KMS-11 (cell line): ENCODE measurements around the gene CRTC1.

ENCODE experiments used
- H2AFZ ChIP-seq: fragments of 200-600 bp; sonication (generic); 2 replicates; pipeline ENCODE4 v1.6.1; 2016; ENCODE audit warnings: antibody characterized with exemption, mixed run types, low read depth
- H3K27ac ChIP-seq: fragments of 200-600 bp; sonication (generic); 2 replicates; pipeline ENCODE4 v1.6.1; 2016; ENCODE audit warnings: mild to moderate bottlenecking, mixed run types
- H3K27me3 ChIP-seq: fragments of 200-600 bp; sonication (generic); 2 replicates; pipeline ENCODE4 v1.6.1; 2017; ENCODE audit warnings: mild to moderate bottlenecking, low read depth, mixed run types, moderate library complexity; ENCODE audit not compliant: insufficient read depth
- H3K36me3 ChIP-seq: fragments of 200-600 bp; sonication (generic); 2 replicates; pipeline ENCODE4 v1.6.1; 2017; ENCODE audit warnings: mild to moderate bottlenecking, mixed run types; ENCODE audit not compliant: insufficient read depth
- H3K4me1 ChIP-seq: fragments of 200-600 bp; sonication (generic); 2 replicates; pipeline ENCODE4 v1.6.1; 2016; ENCODE audit warnings: mild to moderate bottlenecking, low read depth, mixed run types; ENCODE audit not compliant: poor library complexity, severe bottlenecking
- H3K4me2 ChIP-seq: fragments of 200-600 bp; sonication (generic); 2 replicates; pipeline ENCODE4 v1.7.0; 2016; ENCODE audit warnings: mild to moderate bottlenecking, mixed run types
- H3K4me3 ChIP-seq: fragments of 200-600 bp; sonication (generic); IDR thresholded peaks from 2 replicates; pipeline ENCODE4 v1.6.1; 2017; ENCODE audit warnings: low read depth, low read length, mixed read lengths; ENCODE audit not compliant: insufficient read depth
- H3K79me2 ChIP-seq: fragments of 200-600 bp; sonication (generic); 2 replicates; pipeline ENCODE4 v1.6.1; 2016; ENCODE audit warnings: low read depth, mixed run types; ENCODE audit not compliant: insufficient read depth
- H3K9ac ChIP-seq: fragments of 200-600 bp; sonication (generic); 2 replicates; pipeline ENCODE4 v1.6.1; 2016; ENCODE audit warnings: mild to moderate bottlenecking, mixed run types
- H4K20me1 ChIP-seq: fragments of 200-600 bp; sonication (generic); 2 replicates; pipeline ENCODE4 v1.6.1; 2016; ENCODE audit warnings: mild to moderate bottlenecking, mixed run types; ENCODE audit not compliant: insufficient read depth
- CTCF ChIP-seq: fragments of 200-600 bp; sonication (generic); conservative IDR thresholded peaks from 2 replicates; pipeline ENCODE4 v1.6.1; 2017; ENCODE audit warnings: low read depth, mild to moderate bottlenecking, antibody characterized with exemption, low read length, moderate library complexity, mixed read lengths

Gene CRTC1

GRCh38 chr19:18743784-18744418, 60.4 kb downstream of the CRTC1 start:
- TF ChIP-seq CTCF = no peak
- H4K20me1 ChIP-seq = no peaks in the 10 kb centered on the region
- H3K4me1 ChIP-seq = no peaks in the 10 kb centered on the region
- no peaks in the 10 kb centered on the region for H3K36me3 ChIP-seq
- no peak overlapping the region for H3K4me2 ChIP-seq
- H3K27me3 ChIP-seq = no peaks in the 10 kb centered on the region
- no peak overlapping the region for H3K9ac ChIP-seq
- H3K79me2 ChIP-seq = no peaks in the 10 kb centered on the region
- no peak overlapping the region for H2AFZ ChIP-seq
- H3K27ac ChIP-seq = no peak overlapping the region
- H3K4me3 ChIP-seq = no peak overlapping the region

GRCh38 chr19:18745012-18745735, 61.7 kb downstream of the CRTC1 start:
- no peaks in the 10 kb centered on the region for H3K4me1 ChIP-seq
- no peaks in the 10 kb centered on the region for H3K79me2 ChIP-seq
- no peaks in the 10 kb centered on the region for H3K36me3 ChIP-seq
- no peak overlapping the region for H3K9ac ChIP-seq
- H3K27ac ChIP-seq = no peak overlapping the region
- H3K27me3 ChIP-seq = no peaks in the 10 kb centered on the region
- H3K4me2 ChIP-seq = no peak overlapping the region
- no peak for TF ChIP-seq CTCF
- H4K20me1 ChIP-seq = no peaks in the 10 kb centered on the region
- no peak overlapping the region for H2AFZ ChIP-seq
- no peak overlapping the region for H3K4me3 ChIP-seq

GRCh38 chr19:18745931-18746330, 62.5 kb downstream of the CRTC1 start:
- no peaks in the 10 kb centered on the region for H3K36me3 ChIP-seq
- no peaks in the 10 kb centered on the region for H3K27me3 ChIP-seq
- no peaks in the 10 kb centered on the region for H3K4me1 ChIP-seq
- H3K4me3 ChIP-seq = no peak overlapping the region
- H2AFZ ChIP-seq = no peak overlapping the region
- no peak for TF ChIP-seq CTCF
- H3K4me2 ChIP-seq = no peak overlapping the region
- H4K20me1 ChIP-seq = no peaks in the 10 kb centered on the region
- H3K79me2 ChIP-seq = no peaks in the 10 kb centered on the region
- no peak overlapping the region for H3K9ac ChIP-seq
- H3K27ac ChIP-seq = no peak overlapping the region

- H3K4me1 ChIP-seq = no peaks in the 10 kb centered on the region
- no peaks in the 10 kb centered on the region for H3K79me2 ChIP-seq
- H2AFZ ChIP-seq = no peak overlapping the region
- no peaks in the 10 kb centered on the region for H3K36me3 ChIP-seq
- no peaks in the 10 kb centered on the region for H3K27me3 ChIP-seq
- no peak overlapping the region for H3K9ac ChIP-seq
- no peak overlapping the region for H3K27ac ChIP-seq
- H3K4me2 ChIP-seq = no peak overlapping the region
- no peak for TF ChIP-seq CTCF
- H3K4me3 ChIP-seq = no peak overlapping the region
- no peaks in the 10 kb centered on the region for H4K20me1 ChIP-seq
Measured at GRCh38 chr19:18746401-18747325, 63.2 kb downstream of the CRTC1 start.
